Right lobe of liver (tissue), 6 donors: Measurements from ENCODE around the gene HOXB6. TPM values are rescaled to one million over a fixed set of nuclear protein-coding genes. Genes with fewer than 3 reads are reported as not detected.

Source experiments
- ATAC-seq, 4 donors: fragments of 200-7000 bp; cut with Tn5 transposase; one replicate each; pipeline ENCODE4 v1.9.1; 2020; ENCODE audit warnings: mild to moderate bottlenecking in 4 of 4, moderate library complexity in 4 of 4
- DNase-seq, 3 donors: peaks; one replicate each; pipeline ENCODE4 v3.0.0-alpha.2; 2020
- H3K27ac ChIP-seq, 3 donors: fragments of 200-600 bp; one replicate each; pipeline ENCODE4 v1.8.0; 2022
- H3K27me3 ChIP-seq, 2 donors: fragments of 200-600 bp; one replicate each; pipeline ENCODE4 v1.8.0; 2022
- H3K36me3 ChIP-seq, 4 donors: fragments of 200-600 bp; sonication (generic) in 1 of 4; one replicate each; pipeline versions ENCODE4 v1.5.1 to v1.8.0; 2017 to 2022; ENCODE audit warnings: control low read depth in 1 of 4
- H3K4me1 ChIP-seq, 4 donors: fragments of 200-600 bp; sonication (generic) in 1 of 4; one replicate each; pipeline versions ENCODE4 v1.5.1 to v1.8.0; 2017 to 2022; ENCODE audit warnings: control low read depth in 1 of 4
- H3K4me3 ChIP-seq, 3 donors: fragments of 200-600 bp; one replicate each; pipeline ENCODE4 v1.8.0; 2022
- H3K9me3 ChIP-seq, 4 donors: fragments of 200-600 bp; sonication (generic) in 1 of 4; one replicate each; pipeline versions ENCODE4 v1.5.1 to v1.8.0; 2017 to 2022; ENCODE audit warnings: control low read depth in 1 of 4
- POLR2A ChIP-seq: fragments of 450-650 bp; IDR thresholded peaks from one replicate; pipeline ENCODE4 v1.6.1; 2017; ENCODE audit warnings: antibody characterized with exemption, mild to moderate bottlenecking
- WGBS: methylation state at CpG from one replicate; pipeline ENCODE4 v1.1.6; 2018; ENCODE audit warnings: low coverage, low lambda C conversion rate; ENCODE audit not compliant: insufficient coverage; ENCODE audit errors: missing lambda C conversion rate; 5-methylcytosine and 5-hydroxymethylcytosine counted together
- intact Hi-C, 2 donors: fragments of 100-400 bp; cut with DNase I; formaldehyde crosslinking; loops; one replicate each; pipeline versions ENCODE4 v1.11.2 to v1.14.1; 2022
- total RNA-seq, 6 experiments: library from RNA; depleted of rRNA in 2 of 6; stranded (reverse); fragments of >200 nt in 2 of 6; fragmentation: NEBNext Ultra II Directional in 3 of 6; extraction: Animal tissue kit (Norgen Biotek cat#: 25700) in 3 of 6; gene quantifications; one replicate each; pipeline versions ENCODE4 v1.1.0 to v1.2.4, GENCODE V29; 2016 to 2023
- TF ChIP-seq, protein P1 (sequence below), 4 donors: fragments of 200-600 bp in 3 of 4; fragments of 450-650 bp in 1 of 4; IDR thresholded peaks; one replicate each; pipeline versions ENCODE4 v1.5.1 to v1.8.0; 2016 to 2022; ENCODE audit warnings: antibody characterized with exemption in 4 of 4, mild to moderate bottlenecking in 2 of 4
- donor health status: DM: no; HTN: yes; CAD: no.
- donor health status: DM: no; HTN: no; CAD: no.
- donor health status: DM: no; HTN: no; CAD: no.
- donor health status: DM: no; HTN: yes; CAD: no.
- donor health status: DM: no; HTN: yes; CAD: no.

HOXB6 gene
- total RNA-seq, 6 experiments from 2014 or later: 0.18 to 0.83 (median 0.56) TPM

GRCh38 chr17:48619826-48620449 lies 15.2 kb upstream of the HOXB6 start:
- TF ChIP-seq, protein P1, sequence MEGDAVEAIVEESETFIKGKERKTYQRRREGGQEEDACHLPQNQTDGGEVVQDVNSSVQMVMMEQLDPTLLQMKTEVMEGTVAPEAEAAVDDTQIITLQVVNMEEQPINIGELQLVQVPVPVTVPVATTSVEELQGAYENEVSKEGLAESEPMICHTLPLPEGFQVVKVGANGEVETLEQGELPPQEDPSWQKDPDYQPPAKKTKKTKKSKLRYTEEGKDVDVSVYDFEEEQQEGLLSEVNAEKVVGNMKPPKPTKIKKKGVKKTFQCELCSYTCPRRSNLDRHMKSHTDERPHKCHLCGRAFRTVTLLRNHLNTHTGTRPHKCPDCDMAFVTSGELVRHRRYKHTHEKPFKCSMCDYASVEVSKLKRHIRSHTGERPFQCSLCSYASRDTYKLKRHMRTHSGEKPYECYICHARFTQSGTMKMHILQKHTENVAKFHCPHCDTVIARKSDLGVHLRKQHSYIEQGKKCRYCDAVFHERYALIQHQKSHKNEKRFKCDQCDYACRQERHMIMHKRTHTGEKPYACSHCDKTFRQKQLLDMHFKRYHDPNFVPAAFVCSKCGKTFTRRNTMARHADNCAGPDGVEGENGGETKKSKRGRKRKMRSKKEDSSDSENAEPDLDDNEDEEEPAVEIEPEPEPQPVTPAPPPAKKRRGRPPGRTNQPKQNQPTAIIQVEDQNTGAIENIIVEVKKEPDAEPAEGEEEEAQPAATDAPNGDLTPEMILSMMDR (IDR thresholded peaks at IDR 0.05): no peak
- no peak for TF ChIP-seq POLR2A
- Histone ChIP-seq H3K4me1 (peaks cover 0 to 1% (median 0%) of the 10 kb centered on the region in 4 donors), H3K27me3 (peaks cover 30 to 73% of the 10 kb centered on the region in 2 donors), H3K36me3 (no peaks in the 10 kb centered on the region), H3K9me3 (no peaks in the 10 kb centered on the region), H3K27ac (no peak overlapping the region), H3K4me3 (no peak overlapping the region)
- no peak for DNase-seq
- intact Hi-C loops: loop anchor here in 1 of 2 donors (10.0 kb wide), 1 partner anchor 275 kb away; no protein-coding TSS in a partner anchor
- 22% methylated on average over 21 of the region's 32 CpGs for WGBS
- ATAC-seq: no peak

GRCh38 chr17:48618256-48618896 lies 13.6 kb upstream of the HOXB6 start:
- H3K4me3 ChIP-seq: no peak overlapping the region
- H3K9me3 ChIP-seq: no peaks in the 10 kb centered on the region
- DNase-seq: peak; percentile 87 to 90 (median 87)
- ATAC-seq: peak; percentile 92 to 99 (median 97)
- 2% methylated on average over 25 of the region's 25 CpGs for WGBS
- intact Hi-C loops: loop anchor here in 1 of 2 donors (10.0 kb wide), 1 partner anchor 274 kb away; no protein-coding TSS in a partner anchor
- peaks cover 0 to 4% (median 0%) of the 10 kb centered on the region in 4 donors for H3K4me1 ChIP-seq
- TF ChIP-seq, protein P1 (IDR thresholded peaks at IDR 0.05): peak; percentile 96 to 97 (median 97)
- TF ChIP-seq POLR2A: no peak
- peaks cover 18 to 75% of the 10 kb centered on the region in 2 donors for H3K27me3 ChIP-seq
- H3K27ac ChIP-seq: no peak overlapping the region
- H3K36me3 ChIP-seq: no peaks in the 10 kb centered on the region

DNA sequence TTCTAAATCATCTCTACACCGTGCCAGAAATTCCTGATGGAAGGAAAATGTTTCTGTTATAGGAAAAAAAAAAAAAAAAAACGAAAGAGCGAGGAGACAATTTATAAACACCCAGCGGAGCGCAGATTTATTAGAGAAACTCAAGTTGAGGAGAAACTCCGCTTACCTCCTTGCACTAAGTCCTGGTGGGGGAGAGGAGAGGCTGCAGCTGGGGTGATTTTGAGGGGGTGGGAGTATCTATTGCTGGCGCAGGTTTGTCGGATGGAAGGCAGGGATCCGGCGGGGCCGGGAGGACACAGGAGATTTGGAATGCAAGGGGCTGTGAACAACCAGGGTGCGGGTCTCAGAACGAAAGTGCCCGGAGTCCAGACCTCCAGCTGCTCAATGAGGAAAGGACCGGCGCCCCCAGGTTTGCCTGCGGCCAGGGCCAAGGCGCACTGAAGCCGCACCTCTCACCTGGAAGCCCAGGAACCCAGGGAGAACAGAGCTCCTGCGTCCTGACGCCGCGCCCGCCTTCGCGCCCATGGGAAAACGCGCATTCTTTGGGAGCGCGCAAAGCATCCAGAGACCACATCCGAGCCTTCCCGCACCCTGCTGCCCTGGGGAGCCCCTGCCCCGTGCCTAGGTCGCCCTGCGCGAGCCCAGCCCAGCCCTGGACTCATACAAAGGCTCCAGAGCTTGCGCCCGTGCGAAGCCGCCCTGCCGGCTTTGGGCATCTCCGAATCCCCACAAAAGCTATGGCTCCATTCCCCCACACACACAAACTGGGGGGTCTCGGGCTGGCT lies 12.9 kb upstream of the HOXB6 start:
- Histone ChIP-seq H3K27ac (no peak overlapping the region), H3K9me3 (no peaks in the 10 kb centered on the region), H3K4me3 (no peak overlapping the region), H3K27me3 (peaks cover 18 to 81% of the 10 kb centered on the region in 2 donors), H3K36me3 (no peaks in the 10 kb centered on the region), H3K4me1 (peaks cover 0 to 4% (median 0%) of the 10 kb centered on the region in 4 donors)
- ATAC-seq (no peak), DNase-seq (no peak)
- intact Hi-C loops: loop anchor here in 1 of 2 donors (10.0 kb wide), 1 partner anchor 273 kb away; no protein-coding TSS in a partner anchor
- 10% methylated on average over 13 of the region's 43 CpGs for WGBS
- TF ChIP-seq, protein P1 (IDR thresholded peaks at IDR 0.05): no peak
- no peak for TF ChIP-seq POLR2A

DNA sequence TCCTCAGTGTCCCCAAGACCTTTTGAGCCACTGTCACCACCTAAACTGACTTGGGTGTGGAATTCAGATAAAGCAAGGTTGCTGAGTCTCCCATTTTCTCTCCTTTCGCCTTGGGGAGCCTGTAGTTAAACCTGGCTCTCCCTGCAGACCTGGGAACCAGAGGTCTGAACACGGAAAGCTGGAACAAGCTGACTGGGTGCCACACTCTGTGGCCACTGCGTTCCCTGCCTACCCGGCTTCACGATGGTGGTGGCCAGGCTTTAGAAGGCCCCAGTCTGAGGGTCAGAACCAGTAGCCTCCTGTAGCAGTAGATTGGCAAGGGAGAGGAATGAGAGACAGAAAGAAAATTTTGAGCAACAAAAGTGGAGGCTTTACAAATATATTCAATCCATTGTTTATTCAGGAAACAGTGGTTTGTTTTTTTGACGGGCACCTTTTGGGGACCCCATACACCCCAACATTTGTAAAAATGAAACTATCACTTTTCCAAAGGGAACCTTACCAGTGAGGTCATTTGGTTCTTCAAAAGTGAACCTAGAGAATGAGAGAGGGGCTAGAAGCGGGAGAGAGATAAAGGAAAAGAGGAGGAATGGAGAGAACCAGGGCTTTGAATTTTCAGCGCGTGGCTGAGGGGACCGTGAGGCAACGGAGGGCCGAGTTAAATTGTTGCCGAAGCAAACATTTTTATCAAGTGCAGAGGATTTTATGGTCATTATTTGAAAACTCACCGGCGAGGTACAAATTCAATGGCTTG lies 12.1 kb upstream of the HOXB6 start:
- TF ChIP-seq, protein P1 (IDR thresholded peaks at IDR 0.05): no peak
- TF ChIP-seq POLR2A: no peak
- ATAC-seq: no peak
- H3K4me1 ChIP-seq: peaks cover 0 to 4% (median 0%) of the 10 kb centered on the region in 4 donors
- no peaks in the 10 kb centered on the region for H3K36me3 ChIP-seq
- no peaks in the 10 kb centered on the region for H3K9me3 ChIP-seq
- DNase-seq: no peak
- peaks cover 21 to 82% of the 10 kb centered on the region in 2 donors for H3K27me3 ChIP-seq
- H3K27ac ChIP-seq: no peak overlapping the region
- WGBS: 13% methylated on average over 14 of the region's 15 CpGs
- intact Hi-C loops: loop anchor here in 1 of 2 donors (10.0 kb wide), 1 partner anchor 272 kb away; no protein-coding TSS in a partner anchor
- no peak overlapping the region for H3K4me3 ChIP-seq
